Aorta (tissue), 5 donors: Measurements from ENCODE around the gene BTBD7. TPM values are rescaled to one million over a fixed set of nuclear protein-coding genes. Genes with fewer than 3 reads are reported as not detected.

Experiments used
- ATAC-seq: fragments of 200-7000 bp; cut with Tn5 transposase; one replicate; pipeline ENCODE4 v1.9.1; 2022; ENCODE audit warnings: moderate library complexity; ENCODE audit not compliant: low FRiP score
- DNase-seq, 2 donors: peaks; one replicate each; pipeline ENCODE4 v3.0.0-alpha.2; 2020
- H3K27ac ChIP-seq, 2 donors: one replicate each; pipeline ENCODE4 v1.5.1; 2013; ENCODE audit warnings: low read length in 2 of 2, mild to moderate bottlenecking in 2 of 2, moderate library complexity in 2 of 2, control low read depth in 1 of 2, inconsistent platforms in 1 of 2, low read depth in 1 of 2
- H3K27me3 ChIP-seq, 2 donors: one replicate each; pipeline ENCODE4 v1.6.1; 2013; ENCODE audit warnings: control low read depth in 1 of 2, low read length in 1 of 2, mild to moderate bottlenecking in 1 of 2, moderate library complexity in 1 of 2; ENCODE audit not compliant: insufficient read depth in 2 of 2, control insufficient read depth in 1 of 2
- H3K36me3 ChIP-seq, 2 donors: one replicate each; pipeline ENCODE4 v1.6.1; 2013; ENCODE audit warnings: control low read depth in 1 of 2, low read length in 1 of 2, mild to moderate bottlenecking in 1 of 2; ENCODE audit not compliant: insufficient read depth in 2 of 2, control insufficient read depth in 1 of 2
- H3K4me1 ChIP-seq, 2 donors: one replicate each; pipeline ENCODE4 v1.6.1; 2013; ENCODE audit warnings: low read length in 2 of 2, control low read depth in 1 of 2, mild to moderate bottlenecking in 1 of 2, moderate library complexity in 1 of 2; ENCODE audit not compliant: insufficient read depth in 2 of 2, control insufficient read depth in 1 of 2
- H3K4me3 ChIP-seq, 2 donors: one replicate each; pipeline ENCODE4 v1.5.1; 2013; ENCODE audit warnings: low read length in 2 of 2, control low read depth in 1 of 2, mild to moderate bottlenecking in 1 of 2
- H3K9me3 ChIP-seq: one replicate; pipeline ENCODE4 v1.6.1; 2013; ENCODE audit warnings: mild to moderate bottlenecking, low read length; ENCODE audit not compliant: control insufficient read depth
- WGBS, 2 donors: extraction: QIAGEN DNeasy Blood & Tissue Kit; methylation state at CpG; one replicate each; pipeline ENCODE4 v1.1.7; 2013; 5-methylcytosine and 5-hydroxymethylcytosine counted together
- intact Hi-C, 2 donors: fragments of 100-400 bp; cut with DNase I; formaldehyde crosslinking; loops; one replicate each; pipeline versions ENCODE4 v1.14.2 to v1.15.0; 2022
- polyA plus RNA-seq, 2 donors: library from polyadenylated mRNA; stranded (reverse); fragments of 200-250 nt; gene quantifications; one replicate each; pipeline ENCODE4 v1.2.3, GENCODE V29; 2013
- total RNA-seq, 2 donors: library from RNA; stranded (reverse); fragmentation: NEBNext Ultra II Directional; extraction: Animal tissue kit (Norgen Biotek cat#: 25700); gene quantifications; one replicate each; pipeline ENCODE4 v1.2.1, GENCODE V29; 2021
- donor health status: healthy with polysubstance abuse.
- donor health status: Bipolar disorder and iron deficiency.
- donor health status: DM: no; HTN: no; CAD: no.
- donor health status: DM: no; HTN: no; CAD: no.
- donor health status: DM: yes; HTN: yes; CAD: no.

BTBD7 gene
- total and polyA plus RNA-seq, 4 donors = 7.4 to 51.2 (median 24.0) TPM

GRCh38 chr14:93207468-93208308 lies 125.1 kb downstream of the BTBD7 start:
- H3K36me3 ChIP-seq = peaks cover 0 to 3% of the 10 kb centered on the region in 2 donors
- ATAC-seq (peak; percentile 85), DNase-seq (no peak)
- peak overlapping the region; percentile 75 to 89 for H3K4me3 ChIP-seq
- no peaks in the 10 kb centered on the region for H3K27me3 ChIP-seq
- H3K27ac ChIP-seq = peak overlapping the region in 1 of 2 donors; percentile 37
- no peaks in the 10 kb centered on the region for H3K4me1 ChIP-seq
- WGBS, 2 donors = 0 to 1% methylated on average over 23 of the region's 23 CpGs
- intact Hi-C loops = loop anchor here (2.0 to 5.0 kb wide), 3 partner anchors 23 to 410 kb away; partner anchors contain the start of genes BTBD7 (in 1 of the 2), LYSET (in 1 of the 2) and MOAP1 (in 1 of the 2)
- no peaks in the 10 kb centered on the region for H3K9me3 ChIP-seq

- H3K27me3 ChIP-seq = no peaks in the 10 kb centered on the region
- 0% methylated on average over 60 to 65 of the region's 65 CpGs for WGBS, 2 donors
- intact Hi-C loops = loop anchor here (2.0 to 5.0 kb wide), 3 partner anchors 22 to 410 kb away; partner anchors contain the start of genes BTBD7 (in 1 of the 2), LYSET (in 1 of the 2) and MOAP1 (in 1 of the 2)
- DNase-seq (peak; percentile 96 to 97), ATAC-seq (peak; percentile 98)
- peak within 1 kb of the TSS in 1 of 2 donors; percentile 37 for H3K27ac ChIP-seq
- H3K9me3 ChIP-seq = no peaks in the 10 kb centered on the region
- peak within 1 kb of the TSS; percentile 75 to 89 for H3K4me3 ChIP-seq
- H3K36me3 ChIP-seq = peaks cover 0 to 3% of the 10 kb centered on the region in 2 donors
- no peaks in the 10 kb centered on the region for H3K4me1 ChIP-seq
Observed at GRCh38 chr14:93206793-93207467, 125.9 kb downstream of the BTBD7 start, which contains the start of the genes GON7 and UBR7. TSS of gene GON7 (minus strand) at chr14:93207065. CDS start at chr14:93207037, 28 bp downstream. TSS of gene UBR7 (plus strand) at chr14:93207256. CDS start at chr14:93207292, 36 bp downstream.

GRCh38 chr14:93201155-93201704 lies 131.6 kb downstream of the BTBD7 start:
- WGBS, 2 donors = 48 to 68% methylated on average over 7 of the region's 7 CpGs

GRCh38 chr14:93200553-93200952 lies 132.3 kb downstream of the BTBD7 start:
- Histone ChIP-seq H3K36me3 (peaks cover 1 to 3% of the 10 kb centered on the region in 2 donors), H3K4me3 (no peak overlapping the region), H3K27ac (no peak overlapping the region), H3K9me3 (no peaks in the 10 kb centered on the region), H3K4me1 (no peaks in the 10 kb centered on the region), H3K27me3 (no peaks in the 10 kb centered on the region)
- DNase-seq = no peak
- intact Hi-C loops = no loop called here
- no peak for ATAC-seq
- 89 to 91% methylated on average over 5 of the region's 5 CpGs for WGBS, 2 donors

More at GRCh38 chr14:93201155-93201704, 131.6 kb downstream of the BTBD7 start:
- DNase-seq (no peak), ATAC-seq (no peak)
- H3K9me3 ChIP-seq = no peaks in the 10 kb centered on the region
- no peaks in the 10 kb centered on the region for H3K4me1 ChIP-seq
- no peaks in the 10 kb centered on the region for H3K27me3 ChIP-seq
- no peak overlapping the region for H3K4me3 ChIP-seq
- peaks cover 1 to 3% of the 10 kb centered on the region in 2 donors for H3K36me3 ChIP-seq
- intact Hi-C loops = no loop called here
- H3K27ac ChIP-seq = no peak overlapping the region

GRCh38 chr14:93199031-93199430 lies 133.8 kb downstream of the BTBD7 start:
- ATAC-seq (no peak), DNase-seq (no peak)
- 88 to 91% methylated on average over 4 of the region's 4 CpGs for WGBS, 2 donors

GRCh38 chr14:93195316-93195999 lies 137.4 kb downstream of the BTBD7 start:
- intact Hi-C loops = no loop called here
- no peaks in the 10 kb centered on the region for H3K27me3 ChIP-seq
- H3K27ac ChIP-seq = no peak overlapping the region
- 93 to 96% methylated on average over 1 of the region's 1 CpG for WGBS, 2 donors
- peaks cover 1 to 2% of the 10 kb centered on the region in 2 donors for H3K36me3 ChIP-seq
- DNase-seq (no peak), ATAC-seq (no peak)
- H3K9me3 ChIP-seq = no peaks in the 10 kb centered on the region
- no peak overlapping the region for H3K4me3 ChIP-seq
- H3K4me1 ChIP-seq = no peaks in the 10 kb centered on the region

More at GRCh38 chr14:93199031-93199430, 133.8 kb downstream of the BTBD7 start:
- H3K27ac ChIP-seq = no peak overlapping the region
- intact Hi-C loops = no loop called here
- no peaks in the 10 kb centered on the region for H3K27me3 ChIP-seq
- H3K36me3 ChIP-seq = peaks cover 0 to 1% of the 10 kb centered on the region in 2 donors
- H3K4me1 ChIP-seq = no peaks in the 10 kb centered on the region
- H3K9me3 ChIP-seq = no peaks in the 10 kb centered on the region
- no peak overlapping the region for H3K4me3 ChIP-seq
